OCI-LY3 (cell line): ENCODE results near the gene MYO9A.

Experiments used
- H2AFZ ChIP-seq: fragments of 200-600, 300-600 bp; shearing (Covaris generic); 2 replicates; pipeline ENCODE4 v1.6.0; 2014; ENCODE audit warnings: antibody characterized with exemption, low read depth, low read length
- H3K27ac ChIP-seq: fragments of 200-600, 300-600 bp; sonication (generic); 2 replicates; pipeline ENCODE4 v1.5.1; 2014; ENCODE audit warnings: mild to moderate bottlenecking, low read length, moderate library complexity, mixed read lengths
- H3K27me3 ChIP-seq: fragments of 200-600, 300-600 bp; sonication (generic); 2 replicates; pipeline ENCODE4 v1.6.1; 2014; ENCODE audit warnings: low read depth, low read length, mixed read lengths
- H3K36me3 ChIP-seq: fragments of 200-600, 300-600 bp; sonication (generic); replicated peaks from 2 replicates; pipeline ENCODE3; 2014; ENCODE audit warnings: low read depth, low read length, mixed read lengths
- H3K4me1 ChIP-seq: fragments of 300-600, 200-600 bp; sonication (generic); 2 replicates; pipeline ENCODE4 v1.6.1; 2014; ENCODE audit warnings: low read length, mixed read lengths
- H3K4me2 ChIP-seq: fragments of 200-600, 300-600 bp; sonication (generic); 2 replicates; pipeline ENCODE4 v1.6.1; 2014; ENCODE audit warnings: low read length, mixed read lengths
- H3K4me3 ChIP-seq: fragments of 300-600, 200-600 bp; sonication (generic); 2 replicates; pipeline ENCODE4 v1.5.1; 2014; ENCODE audit warnings: antibody characterized with exemption, mild to moderate bottlenecking, low read length, moderate library complexity
- H3K79me2 ChIP-seq: fragments of 300-600, 200-600 bp; shearing (Covaris generic); 2 replicates; pipeline ENCODE4 v1.6.1; 2014; ENCODE audit warnings: mild to moderate bottlenecking, low read length, mixed read lengths
- H3K9ac ChIP-seq: fragments of 300-600, 200-600 bp; shearing (Covaris generic); 2 replicates; pipeline ENCODE4 v1.6.0; 2014; ENCODE audit warnings: mild to moderate bottlenecking, low read length, moderate library complexity
- H3K9me3 ChIP-seq: fragments of 200-600, 300-600 bp; shearing (Covaris generic); 2 replicates; pipeline ENCODE4 v1.6.1; 2014; ENCODE audit warnings: low read length, mixed read lengths; ENCODE audit not compliant: insufficient read depth
- H4K20me1 ChIP-seq: fragments of 200-600, 300-600 bp; sonication (generic); 2 replicates; pipeline ENCODE4 v1.6.1; 2016; ENCODE audit warnings: low read length, mixed read lengths; ENCODE audit not compliant: insufficient read depth
- CTCF ChIP-seq: fragments of 200-600, 300-600 bp; sonication (generic); IDR thresholded peaks from 2 replicates; pipeline ENCODE4 v1.5.1; 2014; ENCODE audit warnings: antibody characterized with exemption, low read length, low read depth
- EZH2phosphoT487 ChIP-seq: fragments of 200-600 bp; shearing (Covaris generic); IDR thresholded peaks from 2 replicates; pipeline ENCODE4 v1.6.1; 2018; ENCODE audit warnings: antibody characterized with exemption, mixed run types, low read depth

The MYO9A gene

GRCh38 chr15:71822890-71823630 is 294.9 kb downstream of the MYO9A start:
- Histone ChIP-seq H2AFZ (no peak overlapping the region), H3K4me3 (no peak overlapping the region), H3K4me1 (no peaks in the 10 kb centered on the region), H3K4me2 (no peak overlapping the region), H4K20me1 (no peaks in the 10 kb centered on the region), H3K9ac (no peak overlapping the region), H3K9me3 (peaks cover 26% of the 10 kb centered on the region), H3K36me3 (peaks cover 79% of the 10 kb centered on the region), H3K27ac (no peak overlapping the region), H3K79me2 (no peaks in the 10 kb centered on the region), H3K27me3 (no peaks in the 10 kb centered on the region)
- TF ChIP-seq CTCF: no peak
- no peak for TF ChIP-seq EZH2phosphoT487

- Histone ChIP-seq H4K20me1 (no peaks in the 10 kb centered on the region), H3K9me3 (peaks cover 26% of the 10 kb centered on the region), H3K79me2 (no peaks in the 10 kb centered on the region), H3K9ac (no peak overlapping the region), H3K4me1 (no peaks in the 10 kb centered on the region), H3K27me3 (no peaks in the 10 kb centered on the region), H3K4me3 (no peak overlapping the region), H3K27ac (no peak overlapping the region), H2AFZ (no peak overlapping the region), H3K36me3 (peaks cover 65% of the 10 kb centered on the region), H3K4me2 (no peak overlapping the region)
- no peak for TF ChIP-seq CTCF
- TF ChIP-seq EZH2phosphoT487: no peak
Measured at GRCh38 chr15:71821547-71822129, 296.3 kb downstream of the MYO9A start.

- no peak overlapping the region for H3K9ac ChIP-seq
- no peak overlapping the region for H3K4me2 ChIP-seq
- no peak overlapping the region for H3K4me3 ChIP-seq
- no peak overlapping the region for H2AFZ ChIP-seq
- no peaks in the 10 kb centered on the region for H3K79me2 ChIP-seq
- no peak for TF ChIP-seq EZH2phosphoT487
- TF ChIP-seq CTCF: no peak
- H3K27ac ChIP-seq: no peak overlapping the region
- no peaks in the 10 kb centered on the region for H4K20me1 ChIP-seq
- H3K4me1 ChIP-seq: no peaks in the 10 kb centered on the region
- H3K36me3 ChIP-seq: peaks cover 50% of the 10 kb centered on the region
- no peaks in the 10 kb centered on the region for H3K27me3 ChIP-seq
- peaks cover 26% of the 10 kb centered on the region for H3K9me3 ChIP-seq
Measured at GRCh38 chr15:71820127-71820526, 297.8 kb downstream of the MYO9A start.

- no peaks in the 10 kb centered on the region for H3K79me2 ChIP-seq
- no peak overlapping the region for H3K4me2 ChIP-seq
- no peak for TF ChIP-seq EZH2phosphoT487
- TF ChIP-seq CTCF: no peak
- peaks cover 19% of the 10 kb centered on the region for H3K9me3 ChIP-seq
- no peaks in the 10 kb centered on the region for H3K4me1 ChIP-seq
- no peak overlapping the region for H3K4me3 ChIP-seq
- no peak overlapping the region for H2AFZ ChIP-seq
- H3K9ac ChIP-seq: no peak overlapping the region
- no peaks in the 10 kb centered on the region for H3K27me3 ChIP-seq
- no peak overlapping the region for H3K27ac ChIP-seq
- H3K36me3 ChIP-seq: peaks cover 24% of the 10 kb centered on the region
- H4K20me1 ChIP-seq: no peaks in the 10 kb centered on the region
Measured at GRCh38 chr15:71817351-71817750, 300.6 kb downstream of the MYO9A start.
